HTERT RPE-1 (cell line): Measurements from ENCODE around the gene CRPPA.
"Not testable (repeated sequence)": the region's sequence is repeated elsewhere in the genome, so short reads cannot be mapped to it uniquely, and the experiment has no call there.

Experiments used
- in situ Hi-C: fragments of 300-500 bp; cut with MboI; formaldehyde crosslinking; loops from 4 replicates; pipeline ENCODE4 v1.14.3; 2020; ENCODE audit warnings: low sequenced_read_pairs

CRPPA gene

GRCh38 chr7:16398146-16399017, 23.0 kb downstream of the CRPPA start:
- in situ Hi-C loops: no loop called here

GRCh38 chr7:16397501-16398145, 23.7 kb downstream of the CRPPA start:
- in situ Hi-C loops: no loop called here

- in situ Hi-C loops: no loop called here
These were observed 24.4 kb downstream of the CRPPA start for GRCh38 chr7:16396766-16397500.

- in situ Hi-C loops: no loop called here
These were observed 26.2 kb downstream of the CRPPA start for GRCh38 chr7:16395121-16395520.

GRCh38 chr7:16393862-16394422, 27.4 kb downstream of the CRPPA start:
- in situ Hi-C loops: no loop called here

GRCh38 chr7:16392990-16393523, 28.3 kb downstream of the CRPPA start:
- in situ Hi-C loops: no loop called here

GRCh38 chr7:16383786-16384185, 37.6 kb downstream of the CRPPA start:
- in situ Hi-C loops: not testable (repeated sequence)

- in situ Hi-C loops: not testable (repeated sequence)
These were observed 38.2 kb downstream of the CRPPA start for GRCh38 chr7:16383103-16383502.
